GM12878 (cell line): ENCODE results near the gene KCNB1. TPM values are rescaled to one million over a fixed set of nuclear protein-coding genes. Genes with fewer than 3 reads are reported as not detected.

Experiments used
- ATAC-seq: fragments of 200-7000 bp; cut with Tn5 transposase; 3 replicates; pipeline ENCODE4 v1.9.1; 2020; ENCODE audit warnings: mild to moderate bottlenecking, moderate library complexity
- BruUV-seq: library from RNA; stranded (reverse); fragments of 400-500 nt; replicated peaks from 2 replicates; lab custom pipeline; 2021; lab: Mats Ljungman, UMichigan
- CTCF ChIA-PET: fragments of 300-600 bp; sonication (Branson Sonifier 250); formaldehyde crosslinking; extraction: SDS; loops from one replicate; lab custom pipeline; 2021; ENCODE audit warnings: inconsistent platforms; lab: Yijun Ruan, JAX
- POLR2A ChIA-PET: fragments of 350-600 bp; formaldehyde crosslinking; extraction: SDS; loops from one replicate; lab custom pipeline; 2021; ENCODE audit warnings: inconsistent platforms; lab: Charles Lee
- RAD21 ChIA-PET: fragments of 300-600 bp; sonication (Branson Sonifier 250); formaldehyde crosslinking; loops from one replicate; lab custom pipeline; 2023; ENCODE audit warnings: antibody characterized with exemption; ENCODE audit not compliant: unreplicated experiment; lab: Charles Lee
- SMC1A ChIA-PET: fragments of 300-600 bp; sonication (Branson Sonifier 250); formaldehyde crosslinking; loops from one replicate; lab custom pipeline; 2023; ENCODE audit not compliant: unreplicated experiment, uncharacterized antibody; lab: Charles Lee
- DNase-seq: peaks from one replicate; pipeline ENCODE4 v3.0.0-alpha.2; 2011; ENCODE audit warnings: low read depth, low spot score
- FAIRE-seq: peaks from 3 replicates; lab custom pipeline; 2011; peaks lifted over from hg19 to GRCh38; lab: Jason Lieb, UNC
- H2AFZ ChIP-seq: 2 replicates; pipeline ENCODE4 v1.6.0; 2011; ENCODE audit warnings: low read depth, low read length, control low read depth; ENCODE audit not compliant: control insufficient read depth
- H3K27ac ChIP-seq: 2 replicates; pipeline ENCODE4 v1.5.1; 2011; ENCODE audit warnings: control low read depth; ENCODE audit not compliant: control insufficient read depth, insufficient read depth
- H3K27me3 ChIP-seq, 2 experiments: replicated peaks in 1 of 2; 2 replicates each; pipeline versions ENCODE4 v1.6.0 to v1.6.1; 2011; ENCODE audit warnings: low read length in 1 of 2; ENCODE audit not compliant: control insufficient read depth in 2 of 2, insufficient read depth in 2 of 2
- H3K36me3 ChIP-seq, 2 experiments: 2 replicates each; pipeline ENCODE4 v1.5.1; 2011; ENCODE audit warnings: low read length in 1 of 2; ENCODE audit not compliant: control insufficient read depth in 2 of 2, insufficient read depth in 2 of 2
- H3K4me1 ChIP-seq: 2 replicates; pipeline ENCODE4 v1.6.1; 2011; ENCODE audit warnings: mild to moderate bottlenecking, low read length, moderate library complexity, mixed read lengths; ENCODE audit not compliant: control insufficient read depth, insufficient read depth
- H3K4me2 ChIP-seq: 2 replicates; pipeline ENCODE4 v1.6.0; 2011; ENCODE audit warnings: control low read depth; ENCODE audit not compliant: control insufficient read depth, insufficient read depth
- H3K4me3 ChIP-seq: fragments of 200-600 bp; sonication (generic); 2 replicates; pipeline ENCODE4 v1.5.1; 2016
- H3K79me2 ChIP-seq: 2 replicates; pipeline ENCODE4 v1.6.0; 2011; ENCODE audit warnings: low read length; ENCODE audit not compliant: control insufficient read depth, insufficient read depth
- H3K9ac ChIP-seq: 2 replicates; pipeline ENCODE4 v1.8.0; 2011; ENCODE audit warnings: low read length, control low read depth, mixed read lengths; ENCODE audit not compliant: control insufficient read depth, insufficient read depth
- H3K9me3 ChIP-seq: replicated peaks from 3 replicates; pipeline ENCODE4 v1.5.1; 2011; ENCODE audit warnings: mild to moderate bottlenecking, low read length; ENCODE audit not compliant: control insufficient read depth, insufficient read depth
- H4K20me1 ChIP-seq: 2 replicates; pipeline ENCODE4 v1.6.0; 2011; ENCODE audit not compliant: control insufficient read depth, insufficient read depth
- ATF2 ChIP-seq: IDR thresholded peaks from 2 replicates; pipeline ENCODE4 v1.6.1; 2012; ENCODE audit warnings: low read length, inconsistent platforms
- ATF7 ChIP-seq: fragments of 450-650 bp; IDR thresholded peaks from 2 replicates; pipeline ENCODE4 v1.6.1; 2016; ENCODE audit warnings: low read depth, mild to moderate bottlenecking
- CHD2 ChIP-seq: IDR thresholded peaks from 2 replicates; pipeline ENCODE4 v1.6.1; 2011; ENCODE audit warnings: low read depth, low read length, improper control_type of control experiment, borderline replicate concordance
- NFIC ChIP-seq: IDR thresholded peaks from 2 replicates; pipeline ENCODE4 v1.6.1; 2012; ENCODE audit warnings: low read depth, mild to moderate bottlenecking, inconsistent platforms, low read length, moderate library complexity
- NKRF ChIP-seq: fragments of 450-650 bp; conservative IDR thresholded peaks from 2 replicates; pipeline ENCODE4 v1.6.1; 2017; ENCODE audit warnings: mild to moderate bottlenecking, moderate library complexity
- POLR2AphosphoS5 ChIP-seq: IDR thresholded peaks from 2 replicates; pipeline ENCODE4 v1.6.1; 2011; ENCODE audit warnings: mild to moderate bottlenecking, low read length, inconsistent platforms
- RAD21 ChIP-seq: IDR thresholded peaks from 2 replicates; pipeline ENCODE4 v1.6.1; 2011; ENCODE audit warnings: mild to moderate bottlenecking, low read depth, low read length, moderate library complexity; ENCODE audit not compliant: insufficient read depth
- SMARCA5 ChIP-seq: fragments of 450-650 bp; IDR thresholded peaks from 2 replicates; pipeline ENCODE4 v1.6.1; 2017; ENCODE audit warnings: mild to moderate bottlenecking
- SMC3 ChIP-seq: IDR thresholded peaks from 2 replicates; pipeline ENCODE4 v1.6.1; 2011; ENCODE audit warnings: low read length, improper control_type of control experiment, borderline replicate concordance
- TBL1XR1 ChIP-seq: IDR thresholded peaks from 2 replicates; pipeline ENCODE4 v1.6.1; 2012; ENCODE audit warnings: low read depth, low read length, improper control_type of control experiment
- YBX1 ChIP-seq: fragments of 450-650 bp; IDR thresholded peaks from 2 replicates; pipeline ENCODE4 v1.6.1; 2016; ENCODE audit warnings: antibody characterized with exemption
- ZNF207 ChIP-seq: fragments of 450-650 bp; IDR thresholded peaks from 2 replicates; pipeline ENCODE4 v1.6.1; 2014; ENCODE audit warnings: antibody characterized with exemption, mild to moderate bottlenecking, borderline replicate concordance
- WGBS: methylation state at CpG from one replicate; pipeline ENCODE4 v1.1.6; 2016; ENCODE audit warnings: low lambda C conversion rate; ENCODE audit not compliant: insufficient replicate concordance, insufficient coverage; ENCODE audit errors: missing lambda C conversion rate; 5-methylcytosine and 5-hydroxymethylcytosine counted together
- in situ Hi-C: fragments of 300-500 bp; cut with MboI; formaldehyde crosslinking; loops from 9 replicates; pipeline ENCODE4 v1.14.3; 2018; ENCODE audit warnings: mixed read lengths
- intact Hi-C: fragments of 100-400 bp; cut with micrococcal nuclease; formaldehyde crosslinking; loops from one replicate; pipeline ENCODE4 v1.14.2; 2022; ENCODE audit not compliant: unreplicated experiment
- polyA plus RNA-seq, 11 experiments: library from polyadenylated mRNA; depleted of rRNA in 4 of 11; unstranded in 6 of 11; stranded (reverse) in 5 of 11; fragments of >200 nt; fragmentation: Nextera tagmentation in 4 of 11; fragmentation: Illumina TruSeq in 1 of 11; extraction: Ambion mirVana in 4 of 11; extraction: Trizol in 1 of 11; gene quantifications; 1 replicate in 1 of 11; 2 replicates in 10 of 11; pipeline versions ENCODE4 v1.2.1 to v1.2.3, GENCODE V29; 2011 to 2016; ENCODE audit warnings: inconsistent platforms in 2 of 11, missing spikeins in 2 of 11, low read depth in 1 of 11
- total RNA-seq, 4 experiments: library from RNA; depleted of rRNA in 3 of 4; stranded (reverse); fragments of >200 nt in 3 of 4; fragmentation: Illumina TruSeq in 1 of 4; extraction: Trizol in 1 of 4; gene quantifications; 2 replicates each; pipeline versions ENCODE4 v1.2.1 to v1.2.3, GENCODE V29; 2013 to 2021
- TF ChIP-seq, protein P1 (sequence below), 3 experiments: IDR thresholded peaks in 2 of 3; conservative IDR thresholded peaks in 1 of 3; 2 replicates each; pipeline ENCODE4 v1.5.1; 2011; ENCODE audit warnings: low read depth in 3 of 3, low read length in 3 of 3, mild to moderate bottlenecking in 3 of 3, control low read depth in 2 of 3, moderate library complexity in 2 of 3, inconsistent platforms in 1 of 3, mixed read lengths in 1 of 3; ENCODE audit not compliant: control insufficient read depth in 2 of 3, insufficient read depth in 1 of 3; ENCODE audit errors: extremely low read depth in 1 of 3

Gene KCNB1
- total and polyA plus RNA-seq, 10 of the 15 experiments (the other 5 are each of a cell fraction or from before 2014, with no cell fraction given): 0.02 to 0.08 (median 0.03) TPM; not detected in 7

DNA sequence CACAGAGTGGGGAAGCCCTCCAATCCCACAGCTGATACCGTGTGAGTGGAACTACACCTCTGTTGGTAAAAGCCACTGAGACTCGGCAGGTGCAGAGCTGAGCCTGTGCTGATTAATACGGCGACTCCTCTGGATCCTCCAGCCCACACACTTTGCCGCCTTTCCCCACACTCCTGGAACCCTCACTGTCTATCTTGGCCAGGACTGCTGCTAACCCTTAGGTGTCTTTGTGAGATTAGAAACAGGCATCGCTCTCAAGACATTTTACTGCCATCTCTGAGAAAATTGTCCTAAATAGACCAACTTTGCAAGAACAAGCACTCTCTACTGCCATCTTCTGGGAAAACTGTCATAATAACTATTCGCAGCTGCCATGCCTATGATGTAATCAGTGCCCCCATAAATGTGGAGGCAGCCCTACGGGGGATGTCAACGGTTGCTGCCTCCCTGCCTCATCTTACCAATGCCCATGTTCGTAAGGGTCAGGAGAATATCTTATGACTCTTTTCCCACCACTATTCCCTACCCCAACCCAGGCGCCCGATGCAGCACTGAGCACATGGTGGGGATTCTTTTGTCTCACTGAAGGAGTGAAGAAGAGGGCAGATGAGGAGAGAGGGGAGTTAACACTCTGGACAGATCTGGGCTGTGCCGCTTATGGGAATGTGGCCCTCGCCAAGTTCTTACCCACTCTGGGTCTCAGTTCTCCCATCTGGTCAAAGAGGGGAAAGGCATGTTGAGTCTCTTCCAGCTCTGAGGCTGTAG, 26.1 kb upstream of the KCNB1 start:
- no peaks in the 10 kb centered on the region for H3K36me3 ChIP-seq
- H2AFZ ChIP-seq: no peak overlapping the region
- CTCF ChIA-PET: interaction anchor here (0.7 to 3.8 kb wide), 9 partner anchors 13 to 338 kb away, joined by 3 to 22 read pairs (median 4); no protein-coding TSS in a partner anchor
- TF ChIP-seq NFIC: no peak
- TF ChIP-seq NKRF: no peak
- TF ChIP-seq, protein P1, sequence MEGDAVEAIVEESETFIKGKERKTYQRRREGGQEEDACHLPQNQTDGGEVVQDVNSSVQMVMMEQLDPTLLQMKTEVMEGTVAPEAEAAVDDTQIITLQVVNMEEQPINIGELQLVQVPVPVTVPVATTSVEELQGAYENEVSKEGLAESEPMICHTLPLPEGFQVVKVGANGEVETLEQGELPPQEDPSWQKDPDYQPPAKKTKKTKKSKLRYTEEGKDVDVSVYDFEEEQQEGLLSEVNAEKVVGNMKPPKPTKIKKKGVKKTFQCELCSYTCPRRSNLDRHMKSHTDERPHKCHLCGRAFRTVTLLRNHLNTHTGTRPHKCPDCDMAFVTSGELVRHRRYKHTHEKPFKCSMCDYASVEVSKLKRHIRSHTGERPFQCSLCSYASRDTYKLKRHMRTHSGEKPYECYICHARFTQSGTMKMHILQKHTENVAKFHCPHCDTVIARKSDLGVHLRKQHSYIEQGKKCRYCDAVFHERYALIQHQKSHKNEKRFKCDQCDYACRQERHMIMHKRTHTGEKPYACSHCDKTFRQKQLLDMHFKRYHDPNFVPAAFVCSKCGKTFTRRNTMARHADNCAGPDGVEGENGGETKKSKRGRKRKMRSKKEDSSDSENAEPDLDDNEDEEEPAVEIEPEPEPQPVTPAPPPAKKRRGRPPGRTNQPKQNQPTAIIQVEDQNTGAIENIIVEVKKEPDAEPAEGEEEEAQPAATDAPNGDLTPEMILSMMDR (IDR thresholded peaks at IDR 0.05 in 2 of 3, conservative IDR thresholded peaks at IDR 0.05 in 1 of 3; ENCODE audit: control insufficient read depth in 2 of 3, extremely low read depth in 1 of 3, insufficient read depth in 1 of 3, low read depth in 3 of 3, low read length in 3 of 3): peak; percentile 45 to 55 (median 53); a peak in 5 of 6 replicates
- peak; percentile 50; the same call in 1 of the 2 replicates for TF ChIP-seq SMC3
- 0 out of 2 replicates have a peak, but pooled peaks have one; percentile 16 for TF ChIP-seq ATF2
- no peak for TF ChIP-seq SMARCA5
- TF ChIP-seq YBX1: no peak
- no peak for TF ChIP-seq POLR2AphosphoS5
- peak; percentile 44 for TF ChIP-seq RAD21
- TF ChIP-seq CHD2: no peak
- TF ChIP-seq TBL1XR1: no peak
- no peak for TF ChIP-seq ZNF207
- peak; percentile 77 for TF ChIP-seq ATF7
- TF ChIP-seq, all 136 proteins: peak for 5
- no TSS peak for BruUV-seq
- Histone ChIP-seq H3K9ac (no peak overlapping the region), H3K79me2 (no peaks in the 10 kb centered on the region), H3K4me2 (no peak overlapping the region), H3K9me3 (no peaks in the 10 kb centered on the region), H3K4me3 (no peak overlapping the region), H3K4me1 (no peaks in the 10 kb centered on the region), H4K20me1 (no peaks in the 10 kb centered on the region), H3K27ac (no peak overlapping the region), H3K27me3 (peaks cover 4% of the 10 kb centered on the region in 2 experiments; a peak in 2 of 4 replicates)
- intact Hi-C loops: loop anchor here (1.0 kb wide), 1 partner anchor 174 kb away; no protein-coding TSS in a partner anchor
- POLR2A ChIA-PET: no interaction called here
- FAIRE-seq (peak; percentile 86), ATAC-seq (peak; percentile 81), DNase-seq (peak; percentile 7)
- WGBS: 17% methylated on average over 14 of the region's 14 CpGs
- in situ Hi-C loops: loop anchor here (25.0 kb wide), 1 partner anchor 171 kb away; no protein-coding TSS in a partner anchor
- SMC1A ChIA-PET: interaction anchor here (0.6 to 1.4 kb wide), 3 partner anchors 15 to 541 kb away, joined by 3 to 4 read pairs (median 3); no protein-coding TSS in a partner anchor
- RAD21 ChIA-PET: interaction anchor here (1.2 kb wide), 1 partner anchor 177 kb away, joined by 3 read pairs; no protein-coding TSS in a partner anchor
